Activated CD8-positive, alpha-beta T cell treated with anti-CD3 and anti-CD28 coated beads, Interleukin-2, amount 10 ng/mL, durations not matched to agents 7 days and 5 days (primary cell): ENCODE measurements around the gene CWC22. TPM values are rescaled to one million over a fixed set of nuclear protein-coding genes. Genes with fewer than 3 reads are reported as not detected.
A peak's percentile ranks its signal among the peaks of the same experiment; 100 is the strongest.
"Not testable (repeated sequence)": the region's sequence is repeated elsewhere in the genome, so short reads cannot be mapped to it uniquely, and the experiment has no call there.

Experiments
- ATAC-seq: fragments of 150-1000 bp; cut with Tn5 transposase; one replicate; pipeline ENCODE4 v1.10.0; 2021; ENCODE audit warnings: moderate library complexity
- CTCF ChIA-PET: fragments of 350-600 bp; sonication (Branson Sonifier 250); formaldehyde crosslinking; loops from one replicate; lab custom pipeline; 2021; ENCODE audit warnings: antibody characterized with exemption; lab: Charles Lee
- POLR2A ChIA-PET: fragments of 350-600 bp; sonication (Branson Sonifier 250); formaldehyde crosslinking; loops from one replicate; lab custom pipeline; 2021; ENCODE audit warnings: antibody characterized with exemption; lab: Charles Lee
- DNase-seq: peaks from one replicate; pipeline ENCODE4 v3.0.0-alpha.2; 2020
- H3K27ac Mint-ChIP-seq: one replicate; pipeline ENCODE4 v1.8.0; 2021; ENCODE audit warnings: mild to moderate bottlenecking, mixed read lengths
- H3K27me3 Mint-ChIP-seq: one replicate; pipeline ENCODE4 v1.8.0; 2021; ENCODE audit warnings: low read depth, mixed read lengths
- H3K36me3 Mint-ChIP-seq: one replicate; pipeline ENCODE4 v1.8.0; 2021; ENCODE audit warnings: low read depth, mixed read lengths
- H3K4me1 Mint-ChIP-seq: one replicate; pipeline ENCODE4 v1.8.0; 2021; ENCODE audit warnings: low read depth, mixed read lengths
- H3K4me3 Mint-ChIP-seq: one replicate; pipeline ENCODE4 v1.8.0; 2021; ENCODE audit warnings: mild to moderate bottlenecking, mixed read lengths
- H3K9me3 Mint-ChIP-seq: one replicate; pipeline ENCODE4 v1.8.0; 2022; ENCODE audit warnings: mixed read lengths; ENCODE audit not compliant: insufficient read depth
- total RNA-seq, 2 experiments: library from RNA; stranded (reverse); gene quantifications; one replicate each; pipeline ENCODE4 v1.2.3, GENCODE V29; 2021

Gene CWC22
- total RNA-seq, 2 experiments from 2014 or later = 20.0 to 20.6 TPM

DNA sequence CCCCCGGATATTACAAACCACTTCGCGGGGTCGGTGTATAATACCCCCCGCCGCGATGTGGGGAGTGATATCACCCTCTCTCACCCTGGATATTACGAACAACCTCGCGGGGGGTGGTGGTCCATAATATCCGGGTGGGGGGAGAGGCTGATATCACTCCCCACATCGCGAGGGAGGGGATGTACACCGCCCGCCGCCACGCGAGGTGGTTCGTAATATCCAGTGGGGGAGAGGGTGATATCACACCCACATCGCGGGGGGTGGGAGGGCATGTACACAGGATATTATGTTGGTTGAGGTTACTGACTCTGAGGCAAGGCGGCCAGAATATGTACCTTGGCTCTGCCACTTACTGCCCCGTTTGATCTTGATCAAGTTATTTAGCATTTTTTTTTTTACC lies 14.8 kb upstream of the CWC22 start:
- Mint-ChIP-seq H3K4me1 (no peaks in the 10 kb centered on the region), H3K27me3 (peaks cover 5% of the 10 kb centered on the region), H3K4me3 (no peak overlapping the region), H3K27ac (no peak overlapping the region), H3K9me3 (no peaks in the 10 kb centered on the region), H3K36me3 (no peaks in the 10 kb centered on the region)
- ATAC-seq (no peak), DNase-seq (no peak)
- CTCF ChIA-PET = no interaction called here
- POLR2A ChIA-PET = no interaction called here

DNA sequence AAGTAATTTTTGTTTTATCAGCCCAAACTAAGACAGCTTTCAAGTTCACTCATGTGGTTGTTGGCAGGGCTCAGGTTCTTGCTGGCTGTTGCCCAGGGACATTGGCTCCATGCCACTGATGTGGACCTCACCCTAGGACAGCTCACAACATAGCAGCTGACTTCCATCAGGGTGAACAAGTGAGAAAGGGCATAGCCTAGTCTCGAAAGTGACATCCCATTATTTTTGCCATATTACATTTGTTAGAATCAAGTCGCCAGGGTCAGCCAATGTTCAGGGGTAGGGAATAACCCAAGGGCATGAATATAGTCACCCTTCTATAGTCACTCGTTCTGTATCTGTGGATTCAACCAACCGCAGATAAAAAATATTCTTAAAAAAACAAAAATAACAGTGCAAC lies 10.7 kb upstream of the CWC22 start:
- POLR2A ChIA-PET = no interaction called here
- Mint-ChIP-seq H3K4me1 (no peaks in the 10 kb centered on the region), H3K4me3 (no peak overlapping the region), H3K27me3 (peaks cover 7% of the 10 kb centered on the region), H3K27ac (no peak overlapping the region), H3K9me3 (no peaks in the 10 kb centered on the region), H3K36me3 (no peaks in the 10 kb centered on the region)
- ATAC-seq = no peak
- no peak for DNase-seq
- CTCF ChIA-PET = no interaction called here

GRCh38 chr2:180016937-180017336 lies 9.8 kb upstream of the CWC22 start:
- ATAC-seq = no peak
- CTCF ChIA-PET = no interaction called here
- H3K27me3 Mint-ChIP-seq = peaks cover 7% of the 10 kb centered on the region
- H3K9me3 Mint-ChIP-seq = no peaks in the 10 kb centered on the region
- no peak for DNase-seq
- no peak overlapping the region for H3K4me3 Mint-ChIP-seq
- H3K27ac Mint-ChIP-seq = no peak overlapping the region
- POLR2A ChIA-PET = no interaction called here
- no peaks in the 10 kb centered on the region for H3K36me3 Mint-ChIP-seq
- H3K4me1 Mint-ChIP-seq = no peaks in the 10 kb centered on the region

DNA sequence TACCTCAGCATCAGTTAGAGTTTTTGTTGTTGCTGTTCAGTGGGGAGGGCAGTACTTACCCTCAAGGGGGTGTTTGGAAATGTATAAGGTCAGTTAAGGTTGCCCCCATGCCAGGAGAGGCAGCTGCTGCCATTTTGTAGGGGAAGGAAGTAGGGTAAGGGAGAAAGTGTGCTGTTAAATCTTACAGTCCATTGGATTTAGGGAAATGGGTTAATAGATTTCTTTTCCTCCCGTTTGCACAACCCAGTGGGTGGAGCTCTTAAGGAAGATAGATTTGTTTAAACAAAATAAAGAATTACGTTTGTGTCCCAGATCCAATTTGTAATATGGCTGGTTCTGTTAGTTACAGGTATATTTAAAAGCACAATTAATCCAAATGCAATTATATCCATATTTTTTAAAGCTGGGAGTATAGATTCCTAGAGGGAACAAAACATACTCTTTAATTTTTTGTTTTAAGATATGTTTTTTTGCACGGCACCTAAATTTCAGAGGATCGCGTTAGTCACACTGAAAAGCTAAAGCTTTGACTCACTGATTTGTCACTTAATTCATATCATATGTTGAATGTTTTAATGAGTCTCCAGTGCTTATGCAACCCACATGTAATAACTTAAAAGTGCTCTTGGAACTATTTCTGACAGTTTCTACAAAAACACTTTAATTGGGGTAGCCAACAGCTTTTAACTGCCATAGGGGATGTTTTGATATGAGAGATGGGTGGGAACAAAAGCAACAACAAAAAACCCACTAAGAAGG lies 9.0 kb upstream of the CWC22 start:
- no peaks in the 10 kb centered on the region for H3K36me3 Mint-ChIP-seq
- H3K4me3 Mint-ChIP-seq = no peak overlapping the region
- CTCF ChIA-PET = no interaction called here
- no peak overlapping the region for H3K27ac Mint-ChIP-seq
- no peak for ATAC-seq
- POLR2A ChIA-PET = no interaction called here
- H3K27me3 Mint-ChIP-seq = peaks cover 7% of the 10 kb centered on the region
- no peak for DNase-seq
- no peaks in the 10 kb centered on the region for H3K9me3 Mint-ChIP-seq
- no peaks in the 10 kb centered on the region for H3K4me1 Mint-ChIP-seq

DNA sequence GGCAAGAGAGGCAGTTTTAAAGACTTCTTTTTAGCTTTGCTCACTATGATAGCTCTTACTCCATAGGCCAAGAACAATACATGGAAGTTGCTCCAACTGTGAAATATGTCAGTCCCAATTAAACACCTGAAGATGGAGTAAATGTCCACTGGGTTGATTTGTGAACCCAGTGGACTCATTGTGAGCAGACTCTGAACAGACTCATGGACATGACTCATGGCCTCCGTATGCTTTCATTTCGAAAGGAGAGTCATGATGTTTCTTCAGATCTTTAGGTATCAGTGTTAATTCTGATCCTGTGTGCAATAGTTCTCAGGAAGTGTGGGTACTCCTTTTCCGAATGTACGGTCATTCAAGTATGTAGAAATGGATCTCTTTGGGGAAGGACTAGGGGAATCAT lies 5.4 kb upstream of the CWC22 start:
- Mint-ChIP-seq H3K36me3 (no peaks in the 10 kb centered on the region), H3K4me3 (no peak overlapping the region), H3K27ac (no peak overlapping the region), H3K4me1 (peaks cover 2% of the 10 kb centered on the region), H3K27me3 (peaks cover 7% of the 10 kb centered on the region), H3K9me3 (no peaks in the 10 kb centered on the region)
- DNase-seq = no peak
- CTCF ChIA-PET = no interaction called here
- no peak for ATAC-seq
- POLR2A ChIA-PET = no interaction called here

- H3K4me1 Mint-ChIP-seq = peaks cover 11% of the 10 kb centered on the region
Measured at GRCh38 chr2:180010701-180011100, 3.6 kb upstream of the CWC22 start.

GRCh38 chr2:180006231-180006630 lies 866 bp downstream of the CWC22 start:
- no peaks in the 10 kb centered on the region for H3K27me3 Mint-ChIP-seq
- DNase-seq (no peak), ATAC-seq (no peak)
- H3K4me3 Mint-ChIP-seq = peak overlapping the region; percentile 83
- peaks cover 24% of the 10 kb centered on the region for H3K4me1 Mint-ChIP-seq
- CTCF ChIA-PET = no interaction called here
- H3K36me3 Mint-ChIP-seq = peaks cover 2% of the 10 kb centered on the region
- H3K9me3 Mint-ChIP-seq = no peaks in the 10 kb centered on the region
- peak overlapping the region; percentile 97 for H3K27ac Mint-ChIP-seq
- POLR2A ChIA-PET = interaction anchor here (1.2 kb wide), 1 partner anchor 59 kb away, joined by 3 read pairs; no protein-coding TSS in a partner anchor

More at GRCh38 chr2:180010701-180011100, 3.6 kb upstream of the CWC22 start:
- Mint-ChIP-seq H3K27ac (no peak overlapping the region), H3K4me3 (no peak overlapping the region), H3K36me3 (no peaks in the 10 kb centered on the region), H3K9me3 (no peaks in the 10 kb centered on the region), H3K27me3 (peaks cover 1% of the 10 kb centered on the region)
- ATAC-seq (no peak), DNase-seq (no peak)
- CTCF ChIA-PET = no interaction called here
- POLR2A ChIA-PET = no interaction called here

DNA sequence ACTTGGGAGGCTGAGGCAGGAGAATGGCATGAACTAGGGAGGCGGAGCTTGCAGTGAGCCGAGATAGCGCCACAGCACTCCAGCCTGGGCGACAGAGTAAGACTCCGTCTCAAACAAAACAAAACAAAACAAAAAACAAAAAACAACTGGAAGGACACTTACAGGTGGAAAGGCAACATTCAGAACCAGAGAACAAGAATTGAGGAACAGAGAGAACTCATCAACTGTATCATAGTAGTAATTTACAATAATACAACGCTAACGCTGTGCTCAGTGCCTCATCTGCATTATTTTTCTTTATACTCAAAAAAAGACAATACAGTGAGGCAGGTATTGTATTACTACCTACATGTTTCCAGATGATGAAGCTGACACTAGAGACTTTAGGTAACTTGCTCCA lies 1.6 kb downstream of the CWC22 start:
- not testable (repeated sequence) for ATAC-seq, H3K36me3 Mint-ChIP-seq, DNase-seq, H3K9me3 Mint-ChIP-seq, H3K27me3 Mint-ChIP-seq
- ChIA-PET POLR2A (interaction anchor here (1.2 kb wide), 1 partner anchor 58 kb away, joined by 3 read pairs; no protein-coding TSS in a partner anchor), CTCF (interaction anchor here (1.0 kb wide), 1 partner anchor 68 kb away, joined by 4 read pairs; no protein-coding TSS in a partner anchor)
- peak overlapping the region; percentile 83 for H3K4me3 Mint-ChIP-seq
- peaks cover 25% of the 10 kb centered on the region for H3K4me1 Mint-ChIP-seq
- peak overlapping the region; percentile 97 for H3K27ac Mint-ChIP-seq

DNA sequence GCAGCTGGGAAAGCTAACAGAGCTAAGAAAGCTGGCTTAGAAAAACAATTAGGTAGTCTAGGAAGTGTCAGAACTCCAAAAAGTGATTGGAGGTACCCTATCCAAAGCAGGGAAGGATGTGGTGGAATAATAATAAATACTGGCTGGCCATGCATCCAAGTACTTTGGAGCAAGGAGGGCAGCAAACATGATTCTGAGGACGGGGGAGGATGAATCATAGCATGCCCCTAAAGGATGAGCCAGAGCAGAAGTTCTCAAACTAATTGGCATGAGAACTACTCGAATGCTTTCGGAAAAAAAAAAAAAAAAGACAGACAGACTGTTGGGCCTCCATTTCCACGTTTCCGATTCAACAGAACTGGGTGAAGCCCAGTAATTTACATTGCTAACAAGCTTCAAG lies 2.4 kb downstream of the CWC22 start:
- H3K27me3 Mint-ChIP-seq = no peaks in the 10 kb centered on the region
- no peaks in the 10 kb centered on the region for H3K9me3 Mint-ChIP-seq
- POLR2A ChIA-PET = no interaction called here
- no peak for ATAC-seq
- H3K4me3 Mint-ChIP-seq = no peak overlapping the region
- CTCF ChIA-PET = interaction anchor here (1.0 kb wide), 1 partner anchor 68 kb away, joined by 4 read pairs; no protein-coding TSS in a partner anchor
- no peak overlapping the region for H3K27ac Mint-ChIP-seq
- peaks cover 3% of the 10 kb centered on the region for H3K36me3 Mint-ChIP-seq
- H3K4me1 Mint-ChIP-seq = peaks cover 26% of the 10 kb centered on the region
- no peak for DNase-seq

GRCh38 chr2:180003559-180003958 lies 3.5 kb downstream of the CWC22 start:
- no peaks in the 10 kb centered on the region for H3K9me3 Mint-ChIP-seq
- peaks cover 26% of the 10 kb centered on the region for H3K4me1 Mint-ChIP-seq
- H3K27me3 Mint-ChIP-seq = no peaks in the 10 kb centered on the region
- ChIA-PET CTCF (interaction anchor here (1.4 kb wide), 1 partner anchor 120 kb away, joined by 3 read pairs; no protein-coding TSS in a partner anchor), POLR2A (no interaction called here)
- H3K36me3 Mint-ChIP-seq = peaks cover 3% of the 10 kb centered on the region
- DNase-seq (no peak), ATAC-seq (no peak)
- no peak overlapping the region for H3K27ac Mint-ChIP-seq
- no peak overlapping the region for H3K4me3 Mint-ChIP-seq

- Mint-ChIP-seq H3K4me1 (peaks cover 26% of the 10 kb centered on the region), H3K4me3 (no peak overlapping the region), H3K36me3 (peaks cover 3% of the 10 kb centered on the region), H3K9me3 (no peaks in the 10 kb centered on the region), H3K27me3 (no peaks in the 10 kb centered on the region), H3K27ac (no peak overlapping the region)
- CTCF ChIA-PET = interaction anchor here (1.4 kb wide), 1 partner anchor 121 kb away, joined by 3 read pairs; no protein-coding TSS in a partner anchor
- DNase-seq = no peak
- POLR2A ChIA-PET = no interaction called here
- ATAC-seq = no peak
Measured at GRCh38 chr2:180003073-180003472, 4.0 kb downstream of the CWC22 start.

- H3K4me3 Mint-ChIP-seq = no peak overlapping the region
- ATAC-seq (no peak), DNase-seq (no peak)
- peaks cover 3% of the 10 kb centered on the region for H3K36me3 Mint-ChIP-seq
- no peaks in the 10 kb centered on the region for H3K27me3 Mint-ChIP-seq
- ChIA-PET POLR2A (interaction anchor here (0.7 kb wide), 1 partner anchor 1039 kb away, joined by 3 read pairs; no protein-coding TSS in a partner anchor), CTCF (no interaction called here)
- no peak overlapping the region for H3K27ac Mint-ChIP-seq
- no peaks in the 10 kb centered on the region for H3K9me3 Mint-ChIP-seq
- peaks cover 26% of the 10 kb centered on the region for H3K4me1 Mint-ChIP-seq
Measured at GRCh38 chr2:180002198-180002770, 4.8 kb downstream of the CWC22 start.
